RWPE1 (cell line): ENCODE results near the gene SDK2.
A peak's percentile ranks its signal among the peaks of the same experiment; 100 is the strongest.

Source experiments
- CTCF ChIA-PET: fragments of 350-600 bp; sonication (Branson Sonifier 250); formaldehyde crosslinking; extraction: SDS; loops from one replicate; lab custom pipeline; 2021; lab: Yijun Ruan, JAX
- POLR2A ChIA-PET: fragments of 400-600 bp; formaldehyde crosslinking; extraction: SDS; loops from one replicate; lab custom pipeline; 2020; ENCODE audit warnings: antibody characterized with exemption; ENCODE audit not compliant: low non-redundant PET; lab: Yijun Ruan, JAX
- DNase-seq: peaks from one replicate; pipeline ENCODE4 v3.0.0; 2012; ENCODE audit warnings: low spot score
- H3K27ac ChIP-seq: fragments of 450-650 bp; 2 replicates; pipeline ENCODE4 v1.5.1; 2017
- TF ChIP-seq, protein P1 (sequence below): fragments of 450-650 bp; conservative IDR thresholded peaks from 2 replicates; pipeline ENCODE4 v1.5.1; 2017; ENCODE audit warnings: low read depth, mild to moderate bottlenecking

Gene SDK2

GRCh38 chr17:73624496-73624988 is 19.7 kb downstream of the SDK2 start:
- no peak for DNase-seq
- TF ChIP-seq, protein P1, sequence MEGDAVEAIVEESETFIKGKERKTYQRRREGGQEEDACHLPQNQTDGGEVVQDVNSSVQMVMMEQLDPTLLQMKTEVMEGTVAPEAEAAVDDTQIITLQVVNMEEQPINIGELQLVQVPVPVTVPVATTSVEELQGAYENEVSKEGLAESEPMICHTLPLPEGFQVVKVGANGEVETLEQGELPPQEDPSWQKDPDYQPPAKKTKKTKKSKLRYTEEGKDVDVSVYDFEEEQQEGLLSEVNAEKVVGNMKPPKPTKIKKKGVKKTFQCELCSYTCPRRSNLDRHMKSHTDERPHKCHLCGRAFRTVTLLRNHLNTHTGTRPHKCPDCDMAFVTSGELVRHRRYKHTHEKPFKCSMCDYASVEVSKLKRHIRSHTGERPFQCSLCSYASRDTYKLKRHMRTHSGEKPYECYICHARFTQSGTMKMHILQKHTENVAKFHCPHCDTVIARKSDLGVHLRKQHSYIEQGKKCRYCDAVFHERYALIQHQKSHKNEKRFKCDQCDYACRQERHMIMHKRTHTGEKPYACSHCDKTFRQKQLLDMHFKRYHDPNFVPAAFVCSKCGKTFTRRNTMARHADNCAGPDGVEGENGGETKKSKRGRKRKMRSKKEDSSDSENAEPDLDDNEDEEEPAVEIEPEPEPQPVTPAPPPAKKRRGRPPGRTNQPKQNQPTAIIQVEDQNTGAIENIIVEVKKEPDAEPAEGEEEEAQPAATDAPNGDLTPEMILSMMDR = no peak
- POLR2A ChIA-PET = no interaction called here
- H3K27ac ChIP-seq = peak overlapping the region; percentile 97
- CTCF ChIA-PET = no interaction called here

DNA sequence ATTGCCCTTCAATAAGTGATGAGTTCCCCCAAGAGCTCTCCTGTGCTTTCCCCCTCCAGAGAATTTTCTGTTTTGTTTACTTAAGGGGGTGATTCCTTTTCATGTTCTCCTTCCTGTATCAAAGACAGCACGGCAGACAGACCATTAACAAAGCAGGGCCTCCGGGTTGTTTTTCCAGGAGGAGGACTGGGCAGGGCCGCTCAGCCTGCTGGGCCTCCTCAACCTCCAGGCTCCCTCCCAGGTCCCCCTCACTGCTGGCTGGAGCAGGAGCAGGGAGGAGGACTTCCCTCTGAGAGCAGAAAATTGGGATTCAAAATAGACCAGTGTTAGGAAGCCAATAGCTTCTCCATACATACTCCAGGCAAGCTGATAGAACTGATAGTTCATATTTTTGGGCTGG is 20.4 kb downstream of the SDK2 start:
- TF ChIP-seq, protein P1 = no peak
- no peak for DNase-seq
- ChIA-PET CTCF (no interaction called here), POLR2A (no interaction called here)
- peak overlapping the region; percentile 97 for H3K27ac ChIP-seq

DNA sequence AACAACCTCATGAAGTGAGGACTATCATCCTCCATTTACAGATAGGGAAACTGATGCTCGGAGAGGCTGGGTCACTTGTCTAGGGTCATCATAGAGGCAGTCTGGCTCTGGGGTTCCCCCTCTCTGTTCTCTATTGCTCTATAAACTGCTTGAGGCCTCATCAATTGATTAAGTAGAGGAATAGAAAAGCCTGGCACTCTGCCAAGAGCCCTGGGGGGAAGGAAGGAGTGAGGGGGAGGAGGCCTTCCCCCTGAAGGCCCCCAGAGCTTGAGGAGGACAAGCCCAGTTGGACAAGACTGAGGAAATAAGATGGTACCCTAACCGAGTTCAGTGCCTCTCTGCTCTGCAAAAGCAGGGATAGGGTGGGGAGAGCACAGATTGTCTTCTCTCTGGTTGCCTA is 21.0 kb downstream of the SDK2 start:
- TF ChIP-seq, protein P1 = no peak
- ChIA-PET POLR2A (no interaction called here), CTCF (interaction anchor here (0.7 kb wide), 1 partner anchor 253 kb away, joined by 3 read pairs; no protein-coding TSS in a partner anchor)
- no peak for DNase-seq
- peak overlapping the region; percentile 97 for H3K27ac ChIP-seq

DNA sequence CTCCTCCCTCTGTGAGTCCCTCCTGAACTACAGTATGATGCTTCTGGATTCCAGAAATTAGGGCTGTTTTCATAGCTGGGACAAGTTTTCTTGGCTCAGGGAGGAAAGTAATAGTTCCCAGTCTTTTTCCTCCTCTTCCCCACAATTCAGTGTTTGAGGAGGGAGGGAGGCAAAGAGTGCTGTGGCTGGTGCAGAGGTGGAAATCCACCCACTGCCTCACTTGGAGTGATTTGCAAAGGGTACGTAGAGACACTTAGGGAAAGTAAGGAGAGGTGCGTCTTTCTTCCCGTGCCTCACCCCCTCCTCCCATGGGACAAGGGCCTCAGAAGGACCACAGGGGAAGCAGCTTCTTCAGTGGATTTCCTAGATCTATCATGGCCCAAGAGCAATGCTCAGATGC is 21.9 kb downstream of the SDK2 start:
- ChIA-PET CTCF (no interaction called here), POLR2A (no interaction called here)
- TF ChIP-seq, protein P1 = no peak
- H3K27ac ChIP-seq = no peak overlapping the region
- no peak for DNase-seq

DNA sequence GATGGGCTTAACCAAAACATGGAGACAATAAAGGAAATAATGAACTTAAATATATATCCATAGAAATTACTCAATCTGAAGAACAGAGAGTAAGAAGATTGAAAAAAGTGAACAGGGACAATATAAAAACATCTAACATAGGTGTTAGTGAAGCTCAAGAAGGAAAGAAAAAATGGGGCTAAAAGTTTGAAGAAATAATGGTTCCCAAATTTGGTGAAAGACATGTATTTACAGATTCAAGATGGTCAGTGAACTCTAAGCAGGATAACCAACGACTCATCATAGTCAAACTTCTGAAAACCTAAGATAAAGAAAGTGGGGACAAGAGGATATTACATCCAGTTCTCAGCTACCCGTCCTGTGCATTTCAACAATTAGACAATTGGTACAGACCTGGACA is 22.6 kb downstream of the SDK2 start:
- ChIA-PET CTCF (no interaction called here), POLR2A (no interaction called here)
- TF ChIP-seq, protein P1 = no peak
- H3K27ac ChIP-seq = no peak overlapping the region
- DNase-seq = no peak

- ChIA-PET CTCF (no interaction called here), POLR2A (no interaction called here)
- H3K27ac ChIP-seq = no peak overlapping the region
Observed at GRCh38 chr17:73620414-73620813, 23.8 kb downstream of the SDK2 start.

More at GRCh38 chr17:73620414-73620813, 23.8 kb downstream of the SDK2 start:
- no peak for DNase-seq
- TF ChIP-seq, protein P1 = no peak
